ENCODE data around the gene COL15A1. TPM values are rescaled to one million over a fixed set of nuclear protein-coding genes. Genes with fewer than 3 reads are reported as not detected.

The COL15A1 gene
- total RNA-seq, 1 experiment from 2014 or later: 0.10 TPM

GRCh38 chr9:99114049-99114440 lies 170.3 kb downstream of the COL15A1 start:
- intact Hi-C loops (cut with micrococcal nuclease; ENCODE audit: unreplicated experiment) (no loop called here), in situ Hi-C loops (cut with HindIII; ENCODE audit: low pct_unique_long_range_greater_than_20kb, low sequenced_read_pairs) (no loop called here)
- H3K4me1 ChIP-seq (ENCODE audit: control insufficient read depth, insufficient read depth, low read length): no peaks in the 10 kb centered on the region
- no peak for ATAC-seq
- CTCF ChIA-PET: no interaction called here
- H3K27me3 ChIP-seq (ENCODE audit: control insufficient read depth, insufficient read depth, low read length): no peaks in the 10 kb centered on the region
- no peaks in the 10 kb centered on the region for H3K36me3 ChIP-seq (ENCODE audit: control insufficient read depth, insufficient read depth, low read length)
- H3K4me3 ChIP-seq (ENCODE audit: low read depth in 2 of 2, low read length in 2 of 2): no peak overlapping the region
- no peaks in the 10 kb centered on the region for H3K9me3 ChIP-seq (ENCODE audit: control insufficient read depth, insufficient read depth, low read depth, low read length)
- BruUV-seq (replicated peaks): no TSS peak
- H3K27ac ChIP-seq (ENCODE audit: low read length): no peak overlapping the region
- POLR2A ChIA-PET: no interaction called here
- no peak for DNase-seq (ENCODE audit: low read depth, low spot score)
- TF ChIP-seq TCF7L2 (IDR thresholded peaks at IDR 0.05; ENCODE audit: low read depth, low read length) (no peak), POLR2AphosphoS5 (IDR thresholded peaks at IDR 0.05; ENCODE audit: low read depth, low read length) (no peak), REST (IDR thresholded peaks at IDR 0.05; ENCODE audit: insufficient read depth in 1 of 2, low read depth in 2 of 2, low read length in 1 of 2) (no peak), CTCF (IDR thresholded peaks at IDR 0.05) (no peak), SIN3A (IDR thresholded peaks at IDR 0.05; ENCODE audit: borderline replicate concordance, insufficient read depth, low read depth, low read length) (no peak)

- no peaks in the 10 kb centered on the region for H3K4me1 ChIP-seq (ENCODE audit: control insufficient read depth, insufficient read depth, low read length)
- no peaks in the 10 kb centered on the region for H3K36me3 ChIP-seq (ENCODE audit: control insufficient read depth, insufficient read depth, low read length)
- no peak overlapping the region for H3K27ac ChIP-seq (ENCODE audit: low read length)
- H3K9me3 ChIP-seq (ENCODE audit: control insufficient read depth, insufficient read depth, low read depth, low read length): no peaks in the 10 kb centered on the region
- H3K4me3 ChIP-seq (ENCODE audit: low read depth in 2 of 2, low read length in 2 of 2): no peak overlapping the region
- TF ChIP-seq REST (IDR thresholded peaks at IDR 0.05; ENCODE audit: insufficient read depth in 1 of 2, low read depth in 2 of 2, low read length in 1 of 2) (no peak), POLR2AphosphoS5 (IDR thresholded peaks at IDR 0.05; ENCODE audit: low read depth, low read length) (no peak), CTCF (IDR thresholded peaks at IDR 0.05) (no peak), SIN3A (IDR thresholded peaks at IDR 0.05; ENCODE audit: borderline replicate concordance, insufficient read depth, low read depth, low read length) (no peak), TCF7L2 (IDR thresholded peaks at IDR 0.05; ENCODE audit: low read depth, low read length) (no peak)
- in situ Hi-C loops (cut with HindIII; ENCODE audit: low pct_unique_long_range_greater_than_20kb, low sequenced_read_pairs) (no loop called here), intact Hi-C loops (cut with micrococcal nuclease; ENCODE audit: unreplicated experiment) (no loop called here)
- H3K27me3 ChIP-seq (ENCODE audit: control insufficient read depth, insufficient read depth, low read length): no peaks in the 10 kb centered on the region
- ATAC-seq (no peak), DNase-seq (ENCODE audit: low read depth, low spot score) (no peak)
- POLR2A ChIA-PET: no interaction called here
- CTCF ChIA-PET: no interaction called here
- BruUV-seq (replicated peaks): no TSS peak
These were observed 171.3 kb downstream of the COL15A1 start for GRCh38 chr9:99114846-99115500.

All from Panc1 (cell line).